Astrocyte (in vitro differentiated cells and primary cell): ENCODE results near the gene ZNF729. TPM values are rescaled to one million over a fixed set of nuclear protein-coding genes. Genes with fewer than 3 reads are reported as not detected.
"Not testable (repeated sequence)": the region's sequence is repeated elsewhere in the genome, so short reads cannot be mapped to it uniquely, and the experiment has no call there.

Experiments
- DNase-seq: peaks from one replicate; pipeline ENCODE4 v3.0.0-alpha.2; 2010; ENCODE audit warnings: low read depth
- FAIRE-seq: peaks from 2 replicates; lab custom pipeline; 2011; peaks lifted over from hg19 to GRCh38; lab: Jason Lieb, UNC
- H2AFZ ChIP-seq: 2 replicates; pipeline ENCODE4 v1.6.0; 2012; ENCODE audit warnings: low read depth, low read length, inconsistent platforms
- H3K27ac ChIP-seq: 2 replicates; pipeline ENCODE4 v1.5.1; 2011; ENCODE audit warnings: low read depth, low read length, inconsistent platforms
- H3K27me3 ChIP-seq: 2 replicates; pipeline ENCODE4 v1.6.0; 2011; ENCODE audit warnings: low read length, inconsistent platforms; ENCODE audit not compliant: insufficient read depth
- H3K36me3 ChIP-seq: 2 replicates; pipeline ENCODE4 v1.5.1; 2011; ENCODE audit warnings: low read length, inconsistent platforms; ENCODE audit not compliant: insufficient read depth
- H3K4me1 ChIP-seq: 2 replicates; pipeline ENCODE4 v1.5.1; 2011; ENCODE audit warnings: low read length, inconsistent platforms; ENCODE audit not compliant: insufficient read depth
- H3K4me2 ChIP-seq: 2 replicates; pipeline ENCODE4 v1.6.0; 2012; ENCODE audit warnings: low read length, inconsistent platforms
- H3K4me3 ChIP-seq: 2 replicates; pipeline ENCODE4 v1.5.1; 2011; ENCODE audit warnings: low read depth, mild to moderate bottlenecking, low read length, inconsistent platforms; ENCODE audit not compliant: insufficient read depth
- H3K79me2 ChIP-seq: 2 replicates; pipeline ENCODE4 v1.6.0; 2012; ENCODE audit warnings: mild to moderate bottlenecking, low read length, inconsistent platforms; ENCODE audit not compliant: insufficient read depth
- H3K9ac ChIP-seq: 2 replicates; pipeline ENCODE4 v1.6.0; 2012; ENCODE audit warnings: mild to moderate bottlenecking, low read length, inconsistent platforms
- H3K9me3 ChIP-seq: 2 replicates; pipeline ENCODE4 v1.5.1; 2012; ENCODE audit warnings: low read depth, mild to moderate bottlenecking, low read length, inconsistent platforms; ENCODE audit not compliant: insufficient read depth
- H4K20me1 ChIP-seq: 2 replicates; pipeline ENCODE4 v1.6.0; 2012; ENCODE audit warnings: low read length, inconsistent platforms; ENCODE audit not compliant: insufficient read depth
- H3K27ac Mint-ChIP-seq: one replicate; pipeline ENCODE4 v1.8.0; 2021; ENCODE audit warnings: mild to moderate bottlenecking, mixed read lengths; ENCODE audit not compliant: unreplicated experiment
- H3K27me3 Mint-ChIP-seq: one replicate; pipeline ENCODE4 v1.8.0; 2021; ENCODE audit warnings: low read depth, mixed read lengths; ENCODE audit not compliant: unreplicated experiment
- H3K36me3 Mint-ChIP-seq: one replicate; pipeline ENCODE4 v1.8.0; 2021; ENCODE audit warnings: low read depth, mixed read lengths; ENCODE audit not compliant: unreplicated experiment
- H3K4me1 Mint-ChIP-seq: one replicate; pipeline ENCODE4 v1.8.0; 2021; ENCODE audit warnings: low read depth, mixed read lengths; ENCODE audit not compliant: unreplicated experiment
- H3K4me3 Mint-ChIP-seq: one replicate; pipeline ENCODE4 v1.8.0; 2021; ENCODE audit warnings: mild to moderate bottlenecking, moderate library complexity, mixed read lengths; ENCODE audit not compliant: unreplicated experiment
- H3K9me3 Mint-ChIP-seq: one replicate; pipeline ENCODE4 v1.8.0; 2021; ENCODE audit warnings: mild to moderate bottlenecking, mixed read lengths; ENCODE audit not compliant: unreplicated experiment
- EZH2 ChIP-seq: IDR thresholded peaks from 2 replicates; pipeline ENCODE4 v1.6.1; 2012; ENCODE audit warnings: mild to moderate bottlenecking, low read length, inconsistent platforms; ENCODE audit not compliant: insufficient read depth
- total RNA-seq: library from RNA; stranded (reverse); gene quantifications from 2 replicates; pipeline ENCODE4 v1.2.1, GENCODE V29; 2021
- TF ChIP-seq, protein P1 (sequence below): IDR thresholded peaks from 2 replicates; pipeline ENCODE4 v1.5.1; 2011; ENCODE audit warnings: low read depth, mild to moderate bottlenecking, inconsistent platforms, low read length, moderate library complexity; ENCODE audit not compliant: insufficient read depth

Gene ZNF729
- total RNA-seq, 1 donor from 2014 or later, result not detected

DNA sequence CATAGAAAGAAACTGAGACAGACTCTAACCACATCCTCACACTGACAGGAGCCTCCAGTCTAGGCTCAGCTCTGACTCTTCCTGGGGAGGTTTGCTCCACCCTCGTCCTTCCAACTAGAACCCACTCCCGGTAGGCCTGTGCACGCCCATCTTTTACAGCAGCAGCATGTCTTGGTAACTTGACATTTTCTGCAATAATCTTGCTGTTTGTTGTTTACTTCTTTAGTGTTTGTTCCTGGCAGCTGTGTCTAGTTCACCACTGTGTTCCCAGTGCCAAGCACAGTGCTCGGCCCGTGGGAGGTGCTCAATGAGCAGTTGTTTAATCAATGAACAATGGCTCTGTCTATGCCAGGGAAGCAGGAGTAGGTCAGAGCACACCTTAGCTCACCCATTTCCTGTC is 23.1 kb upstream of the ZNF729 start:
- H2AFZ ChIP-seq, result no peak overlapping the region
- H3K27me3 ChIP-seq, result no peaks in the 10 kb centered on the region
- Mint-ChIP-seq H3K4me1 (no peaks in the 10 kb centered on the region), H3K27ac (no peak overlapping the region), H3K27me3 (no peaks in the 10 kb centered on the region), H3K4me3 (no peak overlapping the region), H3K36me3 (no peaks in the 10 kb centered on the region), H3K9me3 (peaks cover 15% of the 10 kb centered on the region)
- no peak overlapping the region for H3K4me2 ChIP-seq
- H3K36me3 ChIP-seq, result no peaks in the 10 kb centered on the region
- H3K9ac ChIP-seq, result no peak overlapping the region
- no peaks in the 10 kb centered on the region for H3K79me2 ChIP-seq
- H4K20me1 ChIP-seq, result no peaks in the 10 kb centered on the region
- H3K4me1 ChIP-seq, result no peaks in the 10 kb centered on the region
- peaks cover 9% of the 10 kb centered on the region for H3K9me3 ChIP-seq
- no peak overlapping the region for H3K4me3 ChIP-seq
- FAIRE-seq, result no peak
- DNase-seq, result no peak
- no peak overlapping the region for H3K27ac ChIP-seq
- TF ChIP-seq, protein P1, sequence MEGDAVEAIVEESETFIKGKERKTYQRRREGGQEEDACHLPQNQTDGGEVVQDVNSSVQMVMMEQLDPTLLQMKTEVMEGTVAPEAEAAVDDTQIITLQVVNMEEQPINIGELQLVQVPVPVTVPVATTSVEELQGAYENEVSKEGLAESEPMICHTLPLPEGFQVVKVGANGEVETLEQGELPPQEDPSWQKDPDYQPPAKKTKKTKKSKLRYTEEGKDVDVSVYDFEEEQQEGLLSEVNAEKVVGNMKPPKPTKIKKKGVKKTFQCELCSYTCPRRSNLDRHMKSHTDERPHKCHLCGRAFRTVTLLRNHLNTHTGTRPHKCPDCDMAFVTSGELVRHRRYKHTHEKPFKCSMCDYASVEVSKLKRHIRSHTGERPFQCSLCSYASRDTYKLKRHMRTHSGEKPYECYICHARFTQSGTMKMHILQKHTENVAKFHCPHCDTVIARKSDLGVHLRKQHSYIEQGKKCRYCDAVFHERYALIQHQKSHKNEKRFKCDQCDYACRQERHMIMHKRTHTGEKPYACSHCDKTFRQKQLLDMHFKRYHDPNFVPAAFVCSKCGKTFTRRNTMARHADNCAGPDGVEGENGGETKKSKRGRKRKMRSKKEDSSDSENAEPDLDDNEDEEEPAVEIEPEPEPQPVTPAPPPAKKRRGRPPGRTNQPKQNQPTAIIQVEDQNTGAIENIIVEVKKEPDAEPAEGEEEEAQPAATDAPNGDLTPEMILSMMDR, result no peak
- no peak for TF ChIP-seq EZH2

DNA sequence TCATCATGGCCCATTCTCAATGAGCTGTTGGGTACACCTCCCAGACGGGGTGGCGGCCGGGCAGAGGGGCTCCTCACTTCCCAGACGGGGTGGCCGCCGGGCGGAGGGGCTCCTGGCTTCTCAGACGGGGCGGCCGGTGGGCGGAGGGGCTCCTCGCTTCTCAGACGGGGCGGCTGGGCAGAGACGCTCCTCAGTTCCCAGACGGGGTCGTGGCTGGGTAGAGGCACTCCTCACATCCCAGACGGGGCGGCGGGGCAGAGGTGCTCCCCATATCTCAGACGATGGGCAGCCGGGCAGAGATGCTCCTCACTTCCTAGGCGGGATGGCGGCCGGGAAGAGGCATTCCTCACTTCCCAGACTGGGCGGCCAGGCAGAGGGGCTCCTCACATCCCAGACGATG is 35.3 kb downstream of the ZNF729 start:
- not testable (repeated sequence) for H3K4me3 ChIP-seq, H3K79me2 ChIP-seq, H3K27ac ChIP-seq, FAIRE-seq, H3K36me3 Mint-ChIP-seq, H3K4me1 ChIP-seq, H3K4me3 Mint-ChIP-seq, DNase-seq, H3K9ac ChIP-seq, H3K9me3 ChIP-seq, H3K27ac Mint-ChIP-seq, H3K27me3 Mint-ChIP-seq, H2AFZ ChIP-seq, H3K27me3 ChIP-seq, H3K36me3 ChIP-seq, H4K20me1 ChIP-seq, H3K4me2 ChIP-seq, H3K4me1 Mint-ChIP-seq
- peaks cover 20% of the 10 kb centered on the region for H3K9me3 Mint-ChIP-seq

DNA sequence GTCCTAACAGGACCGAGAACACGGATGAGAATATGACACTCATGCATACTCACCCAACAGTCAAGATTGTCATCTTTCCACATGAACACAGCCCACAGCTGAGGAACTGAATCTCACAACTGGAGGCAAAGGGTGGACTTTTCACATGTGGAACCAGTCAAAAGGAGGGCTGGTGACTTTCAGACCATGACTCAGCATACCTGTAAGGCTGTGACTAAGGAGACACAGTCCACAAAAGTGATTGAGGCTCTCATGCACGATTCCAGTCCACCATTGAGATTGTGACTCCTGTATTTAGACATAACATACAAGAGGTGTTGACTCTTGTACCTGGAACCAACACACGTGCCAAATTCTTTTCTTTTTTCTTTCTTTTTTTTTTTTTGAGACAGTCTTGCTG is 40.0 kb downstream of the ZNF729 start:
- DNase-seq (no peak), FAIRE-seq (no peak)
- H3K27ac Mint-ChIP-seq, result no peak overlapping the region
- Histone ChIP-seq H3K27ac (no peak overlapping the region), H3K9me3 (peaks cover 22% of the 10 kb centered on the region), H3K79me2 (no peaks in the 10 kb centered on the region), H3K4me1 (no peaks in the 10 kb centered on the region), H3K4me2 (no peak overlapping the region), H3K9ac (no peak overlapping the region), H3K4me3 (no peak overlapping the region), H2AFZ (no peak overlapping the region), H3K36me3 (no peaks in the 10 kb centered on the region), H4K20me1 (no peaks in the 10 kb centered on the region), H3K27me3 (no peaks in the 10 kb centered on the region)
- no peaks in the 10 kb centered on the region for H3K36me3 Mint-ChIP-seq
- H3K27me3 Mint-ChIP-seq, result no peaks in the 10 kb centered on the region
- TF ChIP-seq, protein P1, result no peak
- no peak for TF ChIP-seq EZH2
- H3K4me1 Mint-ChIP-seq, result no peaks in the 10 kb centered on the region
- H3K4me3 Mint-ChIP-seq, result no peak overlapping the region
- H3K9me3 Mint-ChIP-seq, result peaks cover 15% of the 10 kb centered on the region
